HEK293 (cell line): ENCODE data around the gene DCDC1.

Source experiments
- CTCF ChIA-PET: fragments of 350-600 bp; formaldehyde crosslinking; extraction: SDS; loops from one replicate; lab custom pipeline; 2021; ENCODE audit warnings: antibody characterized with exemption; lab: Yijun Ruan, JAX
- POLR2A ChIA-PET: fragments of 300-600 bp; formaldehyde crosslinking; extraction: SDS; loops from one replicate; lab custom pipeline; 2020; ENCODE audit warnings: antibody characterized with exemption, inconsistent platforms; lab: Yijun Ruan, JAX
- H3K27ac ChIP-seq: fragments of 200-500 bp; sonication (Bioruptor generic); 2 replicates; pipeline ENCODE4 v1.5.1; 2014; ENCODE audit warnings: low read depth, low read length, control low read depth, inconsistent platforms; ENCODE audit errors: extremely low read depth
- H3K36me3 ChIP-seq, 2 experiments: fragments of 200-500 bp in 1 of 2; sonication (Bioruptor generic) in 1 of 2; 1 replicate in 1 of 2; 2 replicates in 1 of 2; pipeline ENCODE4 v1.5.1; 2014 to 2017; ENCODE audit warnings: inconsistent platforms in 2 of 2, low read length in 2 of 2; ENCODE audit not compliant: control insufficient read depth in 2 of 2, insufficient read depth in 1 of 2
- H3K4me1 ChIP-seq: fragments of 200-500 bp; sonication (Bioruptor generic); 2 replicates; pipeline ENCODE4 v1.5.1; 2014; ENCODE audit warnings: mild to moderate bottlenecking, low read length, inconsistent platforms; ENCODE audit not compliant: control insufficient read depth, insufficient read depth
- H3K4me3 ChIP-seq: 2 replicates; pipeline ENCODE4 v1.5.1; 2011; ENCODE audit warnings: low read depth, mild to moderate bottlenecking, control low read depth, low read length, moderate library complexity
- H3K9me3 ChIP-seq: fragments of 200-500 bp; sonication (Bioruptor generic); 2 replicates; pipeline ENCODE4 v1.5.1; 2014; ENCODE audit warnings: low read depth, low read length, inconsistent platforms; ENCODE audit not compliant: control insufficient read depth, insufficient read depth
- HOXC10 ChIP-seq: sonication (generic); formaldehyde crosslinking; IDR thresholded peaks from 2 replicates; pipeline ENCODE4 v1.8.1; 2023; ENCODE audit warnings: mild to moderate bottlenecking, missing genetic modification reagents
- KLF7 ChIP-seq: fragments of 450-650 bp; formaldehyde crosslinking; IDR thresholded peaks from 2 replicates; pipeline ENCODE4 v1.5.1; 2016; ENCODE audit warnings: missing biosample characterization, missing genetic modification characterization, borderline replicate concordance
- PATZ1 ChIP-seq: fragments of 450-650 bp; formaldehyde crosslinking; IDR thresholded peaks from 2 replicates; pipeline ENCODE4 v1.5.1; 2016; ENCODE audit warnings: missing biosample characterization, missing genetic modification characterization
- PRDM4 ChIP-seq: fragments of 450-650 bp; formaldehyde crosslinking; IDR thresholded peaks from 2 replicates; pipeline ENCODE4 v1.5.1; 2017; ENCODE audit warnings: missing biosample characterization, missing genetic modification characterization
- SETDB1 ChIP-seq: IDR thresholded peaks from one replicate; pipeline ENCODE4 v1.6.1; 2017; ENCODE audit warnings: mild to moderate bottlenecking, low read length, moderate library complexity, mixed read lengths; ENCODE audit not compliant: insufficient read length
- ZNF114 ChIP-seq: fragments of 450-650 bp; formaldehyde crosslinking; IDR thresholded peaks from 2 replicates; pipeline ENCODE4 v1.5.0; 2017; ENCODE audit warnings: missing biosample characterization, missing genetic modification characterization
- ZNF18 ChIP-seq: fragments of 450-650 bp; formaldehyde crosslinking; IDR thresholded peaks from 2 replicates; pipeline ENCODE4 v1.5.1; 2016; ENCODE audit warnings: missing biosample characterization, missing genetic modification characterization
- ZNF202 ChIP-seq: fragments of 450-650 bp; formaldehyde crosslinking; IDR thresholded peaks from 2 replicates; pipeline ENCODE4 v1.5.1; 2016; ENCODE audit warnings: missing biosample characterization, missing genetic modification characterization, borderline replicate concordance
- ZNF248 ChIP-seq: fragments of 450-650 bp; formaldehyde crosslinking; IDR thresholded peaks from 2 replicates; pipeline ENCODE4 v1.5.1; 2017; ENCODE audit warnings: missing biosample characterization, missing genetic modification characterization
- ZNF341 ChIP-seq: fragments of 450-650 bp; formaldehyde crosslinking; IDR thresholded peaks from 2 replicates; pipeline ENCODE4; 2016; ENCODE audit warnings: low read depth, missing biosample characterization, missing genetic modification characterization
- ZNF366 ChIP-seq: fragments of 450-650 bp; formaldehyde crosslinking; conservative IDR thresholded peaks from 2 replicates; pipeline ENCODE4 v1.5.1; 2016; ENCODE audit warnings: missing biosample characterization, missing genetic modification characterization
- ZNF449 ChIP-seq: fragments of 450-650 bp; formaldehyde crosslinking; IDR thresholded peaks from 2 replicates; pipeline ENCODE4 v1.5.1; 2017; ENCODE audit warnings: missing biosample characterization, mild to moderate bottlenecking, missing genetic modification characterization, moderate library complexity
- ZNF514 ChIP-seq: fragments of 450-650 bp; formaldehyde crosslinking; IDR thresholded peaks from 2 replicates; pipeline ENCODE4 v1.5.1; 2016; ENCODE audit warnings: missing biosample characterization, missing genetic modification characterization
- ZNF701 ChIP-seq: fragments of 450-650 bp; formaldehyde crosslinking; IDR thresholded peaks from 2 replicates; pipeline ENCODE4 v1.5.1; 2016; ENCODE audit warnings: missing biosample characterization, missing genetic modification characterization
- ZNF704 ChIP-seq: fragments of 450-650 bp; formaldehyde crosslinking; IDR thresholded peaks from 2 replicates; pipeline ENCODE4 v1.5.1; 2016; ENCODE audit warnings: missing biosample characterization, missing genetic modification characterization
- ZSCAN18 ChIP-seq: fragments of 450-650 bp; formaldehyde crosslinking; IDR thresholded peaks from 2 replicates; pipeline ENCODE4 v1.5.1; 2016; ENCODE audit warnings: missing biosample characterization, missing genetic modification characterization

DCDC1 gene

GRCh38 chr11:31254415-31254814 lies 115.1 kb downstream of the DCDC1 start:
- H3K4me3 ChIP-seq: no peak overlapping the region
- POLR2A ChIA-PET: no interaction called here
- no peak for TF ChIP-seq ZNF701 (tag by site-specific recombination)
- TF ChIP-seq ZNF114: no peak
- no peak for TF ChIP-seq ZNF449 (tag by site-specific recombination)
- TF ChIP-seq HOXC10: no peak
- TF ChIP-seq ZNF514 (tag by site-specific recombination): no peak
- TF ChIP-seq SETDB1: no peak
- no peak for TF ChIP-seq ZNF366 (tag by site-specific recombination)
- TF ChIP-seq ZNF18 (tag by site-specific recombination): no peak
- no peak for TF ChIP-seq ZNF341 (tag by site-specific recombination)
- TF ChIP-seq ZNF248 (tag by site-specific recombination): no peak
- TF ChIP-seq ZSCAN18 (tag by site-specific recombination): no peak
- no peak for TF ChIP-seq ZNF202 (tag by site-specific recombination)
- TF ChIP-seq PRDM4: no peak
- no peak for TF ChIP-seq PATZ1
- no peak for TF ChIP-seq KLF7 (tag by site-specific recombination)
- no peak for TF ChIP-seq ZNF704

More at GRCh38 chr11:31254415-31254814, 115.1 kb downstream of the DCDC1 start:
- Histone ChIP-seq H3K36me3 (no peaks in the 10 kb centered on the region), H3K9me3 (no peaks in the 10 kb centered on the region), H3K4me1 (no peaks in the 10 kb centered on the region; the same call in 1 of the 2 replicates), H3K27ac (no peak overlapping the region)
- CTCF ChIA-PET: interaction anchor here (0.5 to 1.2 kb wide), 4 partner anchors 14 to 990 kb away, joined by 3 to 4 read pairs (median 4); no protein-coding TSS in a partner anchor
